Hypothalamus (tissue), 51 donors: ENCODE results near the gene SLC25A43.
"Not testable (repeated sequence)": the region's sequence is repeated elsewhere in the genome, so short reads cannot be mapped to it uniquely, and the experiment has no call there.

Experiments used
- DNase-seq, 51 donors: peaks; one replicate each; lab custom pipeline; 2025; lab: John Stamatoyannopoulos, UW

The SLC25A43 gene

DNA sequence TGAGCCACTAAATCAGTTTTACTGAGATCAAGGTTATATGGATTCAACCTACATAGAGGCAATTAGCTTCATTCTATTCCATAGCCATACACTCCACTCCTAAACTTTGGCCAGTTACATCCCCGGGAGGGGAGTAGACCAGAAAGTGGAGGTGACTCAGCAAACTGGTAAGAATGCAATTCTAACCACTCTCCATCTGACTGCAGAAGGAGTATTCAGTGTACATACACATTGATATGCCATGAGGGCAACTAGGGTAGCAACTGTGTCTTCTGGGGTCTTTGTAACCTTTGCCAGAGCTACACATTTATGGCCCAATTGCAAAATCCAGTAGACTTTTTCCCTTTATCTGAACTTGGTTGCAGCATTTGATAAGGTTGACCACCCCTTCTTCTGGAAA is 7.6 kb downstream of the SLC25A43 start:
- DNase-seq = no peak

DNA sequence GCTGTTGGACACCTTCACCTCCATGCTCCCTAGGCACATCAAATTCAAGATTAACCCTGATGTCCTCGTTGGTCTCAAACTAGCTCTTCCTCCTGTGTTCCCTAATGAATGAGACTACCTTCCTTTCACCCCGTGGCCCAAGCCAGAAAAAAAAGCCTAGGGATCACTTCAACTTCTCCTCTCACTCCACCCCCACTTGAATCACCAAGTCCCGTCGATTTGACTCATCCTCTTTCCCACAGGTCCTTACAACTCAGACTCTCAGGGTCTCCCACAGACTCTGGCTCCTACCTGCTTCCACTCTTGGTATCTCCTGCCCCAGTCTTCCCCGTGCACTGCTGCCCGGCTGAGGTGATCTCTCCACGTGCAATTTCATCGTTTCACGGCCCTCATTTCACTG is 8.5 kb downstream of the SLC25A43 start:
- no peak for DNase-seq

DNA sequence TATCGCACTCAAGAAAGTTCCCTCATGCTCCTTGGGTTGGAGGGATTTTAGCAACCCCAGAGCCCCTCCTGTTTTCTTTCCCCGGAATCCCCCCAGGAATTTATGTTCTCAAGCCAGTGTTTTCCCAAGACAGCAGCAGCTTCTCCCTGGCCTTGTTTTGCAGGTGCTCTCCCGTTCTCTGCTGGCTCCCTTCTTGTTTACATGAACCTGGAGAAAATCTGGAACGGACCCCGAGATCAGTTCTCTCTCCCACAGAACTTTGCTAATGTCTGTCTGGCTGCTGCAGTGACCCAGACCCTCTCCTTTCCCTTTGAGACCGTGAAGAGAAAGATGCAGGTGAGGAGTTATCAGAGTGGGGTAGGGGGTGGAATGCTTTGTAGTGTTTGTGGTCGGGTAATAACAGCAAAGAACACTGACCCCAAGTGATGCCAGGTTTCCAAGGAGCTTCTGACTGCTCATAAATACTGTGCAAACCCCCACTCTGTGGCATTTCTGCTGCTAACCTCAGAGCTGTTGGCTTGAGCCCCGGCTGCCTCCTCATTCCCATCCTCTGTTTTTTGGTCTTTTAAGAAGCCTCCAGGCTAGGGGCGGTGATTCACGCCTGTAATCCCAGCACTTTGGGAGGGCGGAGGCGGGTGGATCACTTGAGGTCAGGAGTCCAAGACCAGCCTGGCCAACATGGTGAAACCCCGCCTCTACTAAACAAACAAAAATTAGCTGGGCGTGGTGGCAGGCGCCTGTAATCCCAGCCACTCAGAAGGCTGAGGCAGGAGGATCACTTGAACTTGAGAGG is 11.1 kb downstream of the SLC25A43 start:
- peak in 11 of 51 donors; percentile 1 to 38 (median 7) for DNase-seq

DNA sequence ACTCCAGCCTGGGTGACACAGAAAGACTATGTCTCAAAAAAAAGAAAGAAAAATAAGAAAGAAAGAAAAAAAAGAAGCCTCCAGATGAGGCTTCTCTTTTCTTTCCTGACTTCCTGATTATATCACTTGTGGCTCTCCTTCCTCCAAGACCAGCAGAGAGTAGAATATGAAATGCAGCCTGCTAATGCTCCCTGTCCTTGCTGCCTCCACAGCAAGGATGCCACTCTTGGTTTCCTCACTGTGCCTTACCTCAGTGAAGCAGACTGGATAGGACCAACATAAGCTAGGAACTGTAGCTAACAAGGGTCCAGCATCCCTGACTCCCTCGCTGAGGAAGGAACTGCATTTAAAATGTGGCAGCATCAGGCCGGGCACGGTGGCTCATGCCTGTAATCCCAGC is 11.7 kb downstream of the SLC25A43 start:
- no peak for DNase-seq

DNA sequence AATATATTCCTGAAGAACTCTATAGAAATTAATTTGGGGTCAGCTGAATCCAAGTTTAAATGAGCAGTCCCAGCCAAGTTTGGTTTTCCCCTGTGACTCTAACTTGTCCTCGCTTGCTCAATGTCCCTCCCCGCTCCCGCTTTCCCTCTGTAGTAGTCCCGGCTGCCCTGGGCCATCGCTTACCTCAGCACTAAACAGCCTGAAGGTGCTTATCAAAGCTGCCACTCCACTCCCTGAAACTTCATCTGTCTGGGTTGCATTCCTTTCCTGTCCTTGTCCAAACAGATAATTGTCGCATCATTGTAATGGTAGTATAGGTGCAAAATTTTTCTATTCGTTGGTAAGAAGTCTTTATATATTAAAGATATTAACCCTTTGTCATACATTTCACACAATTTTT is 12.8 kb downstream of the SLC25A43 start:
- DNase-seq = no peak

DNA sequence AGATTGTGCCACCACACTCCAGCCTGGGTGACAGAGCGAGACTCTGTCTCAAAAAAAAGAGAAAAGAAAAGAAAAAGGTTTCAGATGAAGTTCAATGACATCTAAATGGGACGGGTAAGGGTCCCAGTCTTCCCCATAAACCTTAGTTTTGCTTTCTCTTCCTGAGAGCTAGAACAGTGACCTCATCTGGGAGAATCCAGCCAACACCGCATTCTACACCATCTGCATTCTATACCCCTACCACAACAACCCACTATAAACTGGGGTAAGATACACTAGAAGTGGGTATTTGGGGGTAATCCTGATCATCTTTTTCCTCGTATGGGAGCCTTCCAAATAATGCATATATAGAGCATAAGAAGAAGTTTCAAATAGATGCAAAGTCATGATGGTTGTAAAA is 18.2 kb downstream of the SLC25A43 start:
- no peak for DNase-seq

DNA sequence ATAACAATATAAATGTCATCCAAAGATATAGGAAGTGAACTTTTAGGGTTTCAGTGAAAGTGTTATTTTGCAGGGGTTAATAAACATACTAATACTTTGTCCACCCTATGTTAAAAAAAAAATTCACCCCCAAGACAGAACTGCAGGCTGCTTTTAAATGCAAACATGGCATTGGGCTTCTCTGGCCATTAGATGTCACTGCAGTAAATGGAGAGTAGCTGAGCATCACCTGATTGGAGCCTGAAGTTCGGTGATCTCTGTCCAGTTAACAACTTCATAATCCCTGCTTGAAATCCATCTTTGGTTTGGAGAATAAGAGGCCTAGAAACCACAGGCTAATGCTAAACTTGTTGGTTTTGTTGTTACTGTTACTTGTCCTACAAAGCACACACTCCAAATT is 18.7 kb downstream of the SLC25A43 start:
- peak in 3 of 51 donors; percentile 0 to 2 (median 0) for DNase-seq

DNA sequence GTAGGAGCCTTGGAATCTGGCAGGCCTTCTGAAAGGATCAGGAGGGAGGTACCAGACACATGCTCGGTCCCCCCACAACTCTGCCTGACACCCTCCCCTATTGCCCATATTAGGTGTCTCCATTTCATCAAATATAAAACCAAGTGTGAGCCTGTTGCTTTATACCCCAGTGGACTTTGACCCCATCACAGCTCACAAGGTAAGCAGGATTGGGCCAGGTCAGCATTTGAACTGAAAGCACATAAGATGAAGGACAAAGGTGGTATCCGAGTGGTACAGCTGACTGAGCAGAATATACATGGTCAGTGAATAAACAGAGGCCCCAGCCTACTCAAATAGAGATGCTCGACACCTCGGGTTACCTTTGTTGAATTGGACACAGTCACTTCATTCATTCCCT is 20.0 kb downstream of the SLC25A43 start:
- no peak for DNase-seq

DNA sequence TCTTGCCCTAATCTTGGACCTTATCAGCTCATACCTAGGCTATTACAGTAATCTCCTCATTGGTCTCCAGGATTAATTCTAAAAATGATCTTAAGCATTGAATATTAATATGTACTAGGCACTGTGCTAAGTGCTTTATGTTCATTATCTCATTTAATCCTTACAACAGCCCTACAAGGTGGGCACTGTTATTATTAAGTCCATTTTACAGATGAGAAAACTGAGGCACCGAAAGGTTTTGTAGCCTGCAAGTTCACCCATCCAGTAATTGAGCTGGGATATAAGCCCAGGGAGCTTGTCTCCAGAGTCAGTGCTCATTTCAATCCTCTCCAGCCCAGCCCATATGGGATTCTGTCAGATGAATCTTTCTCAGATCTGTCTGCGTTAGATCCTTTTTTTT is 20.8 kb downstream of the SLC25A43 start:
- no peak for DNase-seq

DNA sequence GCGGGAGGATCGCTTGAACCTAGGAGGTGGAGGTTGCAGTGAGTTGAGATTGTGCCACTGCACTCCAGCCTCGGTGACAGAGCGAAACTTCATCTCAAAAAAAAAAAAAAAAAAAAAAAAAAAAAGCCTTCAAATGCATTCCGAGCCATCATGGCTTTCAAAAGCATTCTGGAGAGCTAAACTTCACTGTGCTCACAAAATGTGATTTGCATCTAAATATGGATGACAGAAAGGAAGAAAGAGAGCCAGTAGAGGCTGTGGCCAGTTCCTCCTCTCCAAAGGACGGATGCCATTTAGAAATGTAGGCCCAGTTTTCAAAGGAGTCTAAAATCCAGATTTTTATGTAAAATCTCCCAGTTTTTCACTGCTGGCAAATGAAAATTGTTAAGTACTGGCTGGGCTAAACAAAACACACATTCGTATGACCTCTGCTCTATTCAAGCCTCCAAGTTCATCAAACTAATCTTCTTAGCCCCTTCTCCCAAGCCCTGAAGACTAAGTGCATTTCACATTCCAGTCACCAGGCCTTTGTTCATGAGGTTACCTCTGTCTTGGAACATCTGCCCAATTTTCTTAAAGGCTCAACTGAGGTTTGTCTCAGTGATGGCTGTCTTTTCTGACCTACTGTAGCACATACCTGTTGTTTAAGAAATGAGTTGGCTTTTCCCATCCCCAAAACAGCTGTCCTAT is 22.0 kb downstream of the SLC25A43 start:
- no peak for DNase-seq

DNA sequence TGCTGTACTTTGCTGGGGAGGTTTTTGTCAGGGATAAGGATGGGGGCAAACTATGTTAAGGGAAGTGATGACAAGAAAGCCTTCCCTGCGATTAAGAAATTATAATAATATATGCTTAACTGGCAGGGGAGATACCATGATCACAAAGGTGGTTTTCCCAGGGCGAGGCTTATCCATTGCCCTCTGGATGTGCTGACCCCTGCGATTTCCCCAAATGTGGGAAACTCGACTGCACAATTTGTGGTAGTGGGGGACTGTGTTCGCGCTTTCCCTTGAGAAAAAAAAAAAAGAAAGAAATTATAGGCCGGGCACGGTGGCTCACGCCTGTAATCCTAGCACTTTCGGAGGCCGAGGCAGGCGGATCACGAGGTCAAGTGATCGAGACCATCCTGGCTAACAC is 24.5 kb downstream of the SLC25A43 start:
- no peak for DNase-seq

DNA sequence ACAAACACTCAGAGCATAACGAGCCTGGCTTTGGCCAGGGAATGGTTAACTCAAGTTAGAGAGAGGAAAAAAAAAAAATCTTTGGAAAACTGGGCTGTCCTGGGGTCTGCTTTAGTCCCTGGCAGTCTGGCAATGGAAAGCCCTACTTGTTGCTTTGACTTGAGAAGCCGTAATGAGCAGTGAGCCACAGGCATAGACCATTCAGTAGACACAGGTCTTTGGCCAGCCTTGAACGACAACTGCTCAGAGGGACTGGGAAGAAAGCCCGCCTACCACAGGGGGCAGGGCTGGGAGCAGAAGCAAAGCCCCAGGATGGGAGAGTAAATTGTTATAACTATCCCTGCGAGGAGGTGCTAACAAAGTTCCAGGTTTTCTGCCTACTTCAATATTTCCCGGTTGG is 25.9 kb downstream of the SLC25A43 start:
- peak in 9 of 51 donors; percentile 0 to 7 (median 1) for DNase-seq

DNA sequence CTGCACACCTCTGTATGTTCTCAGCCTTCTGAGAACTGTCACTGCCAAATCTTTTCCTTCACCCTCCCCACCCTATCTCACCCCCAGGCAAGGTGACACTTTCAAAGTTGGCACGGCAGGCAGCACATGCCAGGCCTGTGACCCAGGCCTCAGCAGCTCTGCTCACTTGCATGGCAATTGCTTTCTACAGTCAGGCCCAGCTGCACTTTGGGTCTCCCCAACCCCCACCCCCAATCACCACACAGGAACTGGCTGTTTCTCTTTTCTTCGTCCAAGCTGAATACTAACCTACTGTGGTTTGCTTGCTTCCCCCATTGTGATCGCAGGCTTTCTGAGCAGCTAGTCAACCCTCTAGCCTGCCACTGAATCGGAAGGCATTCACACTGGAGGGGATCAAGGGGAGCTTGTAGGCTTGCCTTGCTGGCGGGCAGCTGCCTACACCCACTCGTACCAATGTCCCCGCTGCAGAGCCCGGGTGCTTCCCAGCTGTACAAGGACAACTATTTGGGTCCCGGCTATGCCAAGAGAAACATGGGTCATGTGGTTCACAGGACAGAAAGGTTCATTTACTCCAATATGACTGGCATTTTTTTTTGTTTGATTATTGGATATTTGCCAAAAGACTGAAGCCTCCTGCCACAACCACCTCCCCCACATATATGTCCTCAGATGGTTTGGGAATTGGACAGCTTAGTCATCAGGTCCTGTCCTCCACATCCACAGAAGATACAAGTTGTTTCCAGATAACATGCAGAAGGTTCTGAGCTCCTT is 28.1 kb downstream of the SLC25A43 start:
- DNase-seq = peak in 39 of 51 donors; percentile 0 to 44 (median 8)

DNA sequence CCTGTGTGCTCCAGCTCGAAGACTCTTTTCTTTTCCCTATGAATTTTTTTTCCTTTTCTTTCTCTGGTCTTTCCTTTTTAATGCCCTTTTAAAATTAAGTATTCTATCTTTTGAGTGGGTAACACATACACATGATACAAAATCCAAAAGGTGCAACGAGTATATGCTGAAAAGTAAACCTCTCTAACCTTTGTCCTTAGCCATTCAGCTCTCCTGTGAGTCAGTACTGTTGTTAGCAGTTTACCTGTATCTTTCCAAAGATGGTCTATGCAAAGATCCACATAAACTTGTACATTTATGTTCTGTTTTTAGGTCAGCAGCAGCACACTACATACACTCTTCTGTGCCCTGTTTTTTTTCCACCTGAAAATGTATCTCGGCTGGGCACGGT is 28.7 kb downstream of the SLC25A43 start:
- no peak for DNase-seq

DNA sequence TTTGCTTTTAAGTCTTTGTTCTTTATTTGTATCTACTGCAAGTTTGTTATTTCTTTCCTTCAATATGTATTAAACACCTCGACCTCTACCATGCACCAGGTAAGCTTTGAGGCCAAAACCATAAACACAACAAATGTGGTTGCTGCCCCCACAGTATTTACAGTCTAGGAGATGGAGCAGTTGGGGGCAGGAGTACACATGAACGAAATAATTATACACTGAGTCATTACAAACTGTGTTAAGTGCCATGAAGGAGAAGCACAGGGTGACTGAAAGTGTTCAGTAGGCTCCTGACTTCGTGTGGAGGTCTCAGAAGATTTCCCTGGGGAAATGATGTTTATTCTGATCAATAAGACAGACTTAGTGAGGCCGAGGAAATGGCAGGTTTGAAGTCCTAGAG is 30.3 kb downstream of the SLC25A43 start:
- no peak for DNase-seq

DNA sequence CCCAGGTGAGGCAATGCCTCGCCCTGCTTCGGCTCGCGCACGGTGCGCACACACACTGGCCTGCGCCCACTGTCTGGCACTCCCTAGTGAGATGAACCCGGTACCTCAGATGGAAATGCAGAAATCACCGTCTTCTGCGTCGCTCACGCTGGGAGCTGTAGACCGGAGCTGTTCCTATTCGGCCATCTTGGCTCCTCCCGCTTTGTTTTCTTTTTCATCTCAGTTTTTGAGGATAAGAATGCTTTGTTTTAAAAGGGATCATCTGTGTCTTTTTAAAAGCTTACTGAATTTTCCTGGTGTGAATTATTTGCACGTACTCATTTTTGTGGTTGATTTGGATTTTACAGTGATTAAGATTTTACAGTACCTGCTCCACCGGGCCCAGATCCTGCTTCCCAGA is 42.2 kb downstream of the SLC25A43 start:
- not testable (repeated sequence) for DNase-seq

DNA sequence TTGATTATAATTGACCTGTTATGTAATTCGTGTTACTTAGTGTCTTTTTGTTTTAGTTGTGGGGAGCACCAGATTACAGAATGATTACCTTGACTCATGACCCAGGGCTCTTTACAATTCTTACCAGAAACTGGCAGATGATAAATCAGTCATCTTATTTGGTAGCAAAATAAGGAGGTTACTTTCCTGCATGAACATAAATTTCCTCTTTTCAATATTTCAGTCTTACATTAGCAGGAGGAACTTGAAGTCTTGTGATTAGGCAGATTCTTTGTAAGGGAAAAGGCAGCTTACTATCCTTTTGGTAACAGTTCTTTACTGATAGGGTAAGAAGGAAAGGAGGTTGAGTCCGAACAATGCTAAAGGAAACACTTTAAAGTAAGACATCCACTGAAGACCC is 43.1 kb downstream of the SLC25A43 start:
- no peak for DNase-seq

DNA sequence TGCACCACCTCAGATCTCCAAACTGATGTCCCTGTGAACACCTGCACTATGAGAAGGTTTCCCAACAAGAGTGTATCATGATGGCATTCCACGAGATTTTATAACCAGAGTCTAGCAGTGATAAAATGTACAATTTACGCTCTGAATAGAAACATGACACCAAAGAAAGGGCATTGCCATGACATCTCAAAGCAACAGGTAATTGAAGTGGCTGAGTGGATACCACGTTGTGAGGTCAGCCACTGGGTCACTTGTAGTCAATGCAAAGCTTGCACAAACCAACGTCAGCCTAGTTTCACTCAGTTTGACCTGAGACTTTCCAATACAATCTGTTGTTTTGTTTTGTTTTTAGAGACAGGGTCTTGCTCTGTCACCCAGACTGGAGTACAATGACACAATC is 54.1 kb downstream of the SLC25A43 start:
- DNase-seq = no peak

DNA sequence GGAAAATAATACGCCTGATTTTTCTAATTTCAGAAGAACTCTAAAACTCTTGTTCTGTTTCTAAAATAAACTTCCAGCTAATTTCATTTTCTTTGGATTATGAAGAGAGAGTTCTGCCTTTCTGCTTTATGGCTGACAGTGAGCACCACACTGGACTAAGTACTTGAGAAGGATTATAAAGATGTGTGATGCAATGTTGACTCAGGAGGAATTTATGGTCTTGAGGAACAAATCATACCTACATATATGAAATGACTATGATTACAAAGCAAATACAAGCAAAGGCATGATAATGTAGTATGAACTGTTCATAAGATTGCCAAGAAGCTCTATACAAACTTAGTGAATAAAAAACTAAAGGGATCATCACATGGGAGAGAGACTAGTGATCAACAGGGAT is 56.1 kb downstream of the SLC25A43 start:
- no peak for DNase-seq

DNA sequence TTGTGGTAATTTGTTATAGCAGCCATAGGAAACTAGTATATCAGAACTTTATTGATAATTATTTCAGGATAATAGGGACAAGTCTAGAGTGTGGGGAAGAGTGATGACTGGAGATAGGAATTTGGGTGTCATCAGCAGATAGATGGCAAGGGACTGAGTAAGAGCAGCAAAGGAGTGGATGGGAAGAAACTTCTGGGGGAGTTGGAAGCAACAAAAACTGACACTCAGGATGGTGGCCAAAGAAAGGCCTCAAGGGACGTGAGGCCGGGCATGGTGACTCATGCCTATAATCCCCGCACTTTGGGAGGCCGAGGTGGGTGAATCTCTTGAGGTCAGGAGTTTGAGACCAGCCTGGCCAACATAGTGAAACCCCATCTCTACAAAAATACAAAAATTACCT is 60.0 kb downstream of the SLC25A43 start:
- no peak for DNase-seq

DNA sequence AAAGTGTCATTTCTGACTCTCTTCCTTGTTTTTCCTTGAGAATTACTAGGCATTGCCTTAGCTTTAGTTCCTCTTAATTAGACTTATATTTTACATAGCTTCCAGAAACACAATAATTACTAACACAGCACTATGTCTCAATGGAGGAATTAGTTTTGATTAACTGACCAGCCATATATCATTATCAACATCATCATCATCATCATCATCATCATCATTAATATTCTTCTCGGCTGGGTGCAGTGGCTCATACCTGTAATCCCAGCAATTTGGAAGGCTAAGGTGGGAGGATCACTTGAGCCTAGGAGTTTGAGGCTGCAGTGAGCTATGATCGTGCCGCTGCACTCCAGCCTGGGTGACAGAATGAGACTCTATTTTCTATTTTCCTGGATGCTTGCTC is 66.4 kb downstream of the SLC25A43 start:
- no peak for DNase-seq

DNA sequence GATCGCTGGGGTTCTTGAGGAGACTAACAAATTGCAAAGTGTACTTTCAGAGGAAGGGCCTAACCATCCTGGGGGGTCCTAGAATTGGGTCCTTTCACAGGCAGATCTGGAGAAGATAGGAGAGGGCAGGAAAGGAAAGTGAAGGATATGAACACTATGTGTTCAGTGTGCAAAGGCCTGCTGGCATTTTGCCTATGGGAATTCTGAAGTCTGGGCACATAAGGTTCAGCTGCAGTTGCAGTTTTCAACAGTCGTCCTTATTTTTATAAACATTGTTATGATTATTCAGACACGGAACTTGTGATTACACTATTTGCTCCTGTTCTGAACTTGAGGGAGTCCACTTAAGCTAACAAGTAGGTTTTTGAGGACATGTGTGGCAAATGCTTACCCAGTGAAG is 67.8 kb downstream of the SLC25A43 start:
- DNase-seq = peak in 1 of 51 donors; percentile 0
